DOHH2 (cell line): ENCODE results near the gene MAB21L3.

Experiments used
- CTCF ChIP-seq: fragments of 200-600 bp; sonication (generic); IDR thresholded peaks from one replicate; pipeline ENCODE4 v1.5.1; 2014; ENCODE audit warnings: antibody characterized with exemption, mild to moderate bottlenecking, low read depth, low read length; ENCODE audit not compliant: poor library complexity, severe bottlenecking
- EZH2phosphoT487 ChIP-seq: fragments of 200-600 bp; sonication (generic); IDR thresholded peaks from 2 replicates; pipeline ENCODE4 v1.6.1; 2017; ENCODE audit warnings: borderline replicate concordance, mild to moderate bottlenecking, antibody characterized with exemption, low read length, moderate library complexity, mixed read lengths

GRCh38 chr1:116166655-116167054 lies 55.5 kb downstream of the MAB21L3 start:
- TF ChIP-seq CTCF (no peak), EZH2phosphoT487 (no peak)
